Coronary artery (tissue), 2 donors: ENCODE measurements around the gene CD52.
A peak's percentile ranks its signal among the peaks of the same experiment; 100 is the strongest.

Source experiments
- DNase-seq: peaks from one replicate; pipeline ENCODE4 v3.0.0-alpha.2; 2017; ENCODE audit warnings: low spot score
- H3K27ac ChIP-seq, 2 donors: fragments of 200-600 bp; sonication (generic); one replicate each; pipeline ENCODE4 v1.5.1; 2016 to 2019
- H3K4me3 ChIP-seq: fragments of 200-600 bp; sonication (generic); 2 replicates; pipeline ENCODE4 v1.5.1; 2016; ENCODE audit warnings: mild to moderate bottlenecking, moderate library complexity
- CTCF ChIP-seq: fragments of 200-600 bp; sonication (generic); IDR thresholded peaks from one replicate; pipeline ENCODE4 v1.5.1; 2019; ENCODE audit warnings: antibody characterized with exemption

CD52 gene

GRCh38 chr1:26285366-26286063 is 32.2 kb upstream of the CD52 start:
- no peak for DNase-seq
- H3K4me3 ChIP-seq = no peak overlapping the region
- H3K27ac ChIP-seq = peak overlapping the region in 1 of 2 donors; percentile 80
- TF ChIP-seq CTCF = no peak

GRCh38 chr1:26286064-26286416 is 31.7 kb upstream of the CD52 start:
- peak overlapping the region in 1 of 2 donors; percentile 71 for H3K27ac ChIP-seq
- TF ChIP-seq CTCF = no peak
- no peak for DNase-seq
- H3K4me3 ChIP-seq = no peak overlapping the region

- no peak for TF ChIP-seq CTCF
- Histone ChIP-seq H3K4me3 (no peak overlapping the region), H3K27ac (peak overlapping the region in 1 of 2 donors; percentile 71)
- DNase-seq = no peak
Observed at GRCh38 chr1:26287033-26287711, 30.6 kb upstream of the CD52 start.

- peak overlapping the region in 1 of 2 donors; percentile 76 for H3K27ac ChIP-seq
- no peak for DNase-seq
- no peak overlapping the region for H3K4me3 ChIP-seq
- TF ChIP-seq CTCF = no peak
Observed at GRCh38 chr1:26287811-26288210, 29.9 kb upstream of the CD52 start.

- no peak for DNase-seq
- peak overlapping the region in 1 of 2 donors; percentile 76 for H3K27ac ChIP-seq
Observed at GRCh38 chr1:26288311-26288941, 29.3 kb upstream of the CD52 start.

More at GRCh38 chr1:26288311-26288941, 29.3 kb upstream of the CD52 start:
- no peak overlapping the region for H3K4me3 ChIP-seq
- TF ChIP-seq CTCF = no peak
